Neural crest cell (in vitro differentiated cells): ENCODE measurements around the gene SYCE3. TPM values are rescaled to one million over a fixed set of nuclear protein-coding genes. Genes with fewer than 3 reads are reported as not detected.

Experiments
- DNase-seq: peaks from one replicate; pipeline ENCODE4 v3.0.0; 2021; ENCODE audit warnings: low read depth, mixed read lengths, low spot score
- H3K27ac Mint-ChIP-seq: one replicate; pipeline ENCODE4 v1.8.0; 2021; ENCODE audit warnings: mild to moderate bottlenecking, mixed read lengths; ENCODE audit not compliant: unreplicated experiment
- H3K27me3 Mint-ChIP-seq: 2 replicates; pipeline ENCODE4 v1.8.0; 2021; ENCODE audit warnings: low read depth, mild to moderate bottlenecking, mixed read lengths
- H3K36me3 Mint-ChIP-seq: 2 replicates; pipeline ENCODE4 v1.8.0; 2021; ENCODE audit warnings: low read depth, mild to moderate bottlenecking, mixed read lengths
- H3K4me1 Mint-ChIP-seq: 2 replicates; pipeline ENCODE4 v1.8.0; 2021; ENCODE audit warnings: mixed read lengths
- H3K4me3 Mint-ChIP-seq: one replicate; pipeline ENCODE4 v1.8.0; 2021; ENCODE audit warnings: mild to moderate bottlenecking, mixed read lengths
- H3K9me3 Mint-ChIP-seq: 2 replicates; pipeline ENCODE4 v1.8.0; 2021; ENCODE audit warnings: mixed read lengths
- total RNA-seq: library from RNA; stranded (reverse); gene quantifications from 2 replicates; pipeline ENCODE4 v1.2.1, GENCODE V29; 2021
- TF ChIP-seq, protein P1 (sequence below): fragments of 200-600 bp; sonication (generic); conservative IDR thresholded peaks from 2 replicates; pipeline ENCODE4 v1.5.0; 2021; ENCODE audit warnings: antibody characterized with exemption, mild to moderate bottlenecking

Gene SYCE3
- total RNA-seq, 1 donor from 2014 or later: not detected

DNA sequence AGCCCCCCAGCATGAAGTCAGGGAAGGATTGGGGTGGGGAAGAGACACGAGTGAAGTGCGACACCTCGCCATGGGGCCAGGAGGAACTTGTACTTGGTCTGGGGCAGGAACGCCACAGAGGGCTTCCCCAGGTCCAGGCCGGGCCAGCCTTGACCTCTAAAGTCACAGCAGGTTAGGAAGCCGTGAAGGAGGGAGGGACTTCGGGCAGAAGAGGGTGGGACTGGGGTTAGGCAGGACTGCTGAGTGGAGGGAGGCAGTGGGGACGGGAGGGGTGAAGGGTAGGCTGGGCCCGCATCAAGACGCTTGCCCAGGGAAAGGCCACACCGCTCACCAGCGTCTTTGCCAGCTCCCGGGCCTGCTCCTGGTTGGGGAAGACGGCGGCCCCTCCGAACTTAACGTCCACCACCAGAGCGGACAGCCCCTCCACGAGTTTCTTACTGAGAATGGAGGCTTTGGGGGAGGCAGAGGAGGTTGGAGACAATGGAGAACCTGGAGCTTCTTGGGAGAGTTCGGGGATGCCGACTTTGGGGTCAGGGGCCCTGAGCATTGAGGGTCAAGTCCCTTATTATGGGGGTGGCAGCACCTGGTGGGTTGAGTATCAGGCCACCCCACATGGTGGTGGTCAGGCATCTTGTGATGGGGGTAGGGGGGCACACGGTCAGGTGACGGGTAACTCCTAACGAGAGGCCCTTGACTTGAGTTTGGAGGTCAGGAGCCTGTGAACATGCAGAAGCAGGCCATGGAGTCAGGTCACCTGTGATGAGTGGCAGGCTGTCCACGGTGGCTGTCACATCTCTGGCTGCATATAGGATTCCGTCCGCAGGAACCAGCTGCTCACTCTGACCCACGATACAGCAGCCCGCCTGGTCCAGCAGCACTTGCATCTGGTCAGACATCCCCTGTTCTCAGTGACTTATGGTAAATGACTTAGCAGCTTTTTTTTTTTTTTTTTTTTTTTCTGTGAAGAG lies 35.6 kb downstream of the SYCE3 start:
- no peak overlapping the region for H3K27ac Mint-ChIP-seq
- peak overlapping the region; percentile 85 for H3K4me3 Mint-ChIP-seq
- peaks cover 55% of the 10 kb centered on the region for H3K27me3 Mint-ChIP-seq
- H3K9me3 Mint-ChIP-seq: no peaks in the 10 kb centered on the region
- no peak for DNase-seq
- H3K36me3 Mint-ChIP-seq: peaks cover 6% of the 10 kb centered on the region
- TF ChIP-seq, protein P1, sequence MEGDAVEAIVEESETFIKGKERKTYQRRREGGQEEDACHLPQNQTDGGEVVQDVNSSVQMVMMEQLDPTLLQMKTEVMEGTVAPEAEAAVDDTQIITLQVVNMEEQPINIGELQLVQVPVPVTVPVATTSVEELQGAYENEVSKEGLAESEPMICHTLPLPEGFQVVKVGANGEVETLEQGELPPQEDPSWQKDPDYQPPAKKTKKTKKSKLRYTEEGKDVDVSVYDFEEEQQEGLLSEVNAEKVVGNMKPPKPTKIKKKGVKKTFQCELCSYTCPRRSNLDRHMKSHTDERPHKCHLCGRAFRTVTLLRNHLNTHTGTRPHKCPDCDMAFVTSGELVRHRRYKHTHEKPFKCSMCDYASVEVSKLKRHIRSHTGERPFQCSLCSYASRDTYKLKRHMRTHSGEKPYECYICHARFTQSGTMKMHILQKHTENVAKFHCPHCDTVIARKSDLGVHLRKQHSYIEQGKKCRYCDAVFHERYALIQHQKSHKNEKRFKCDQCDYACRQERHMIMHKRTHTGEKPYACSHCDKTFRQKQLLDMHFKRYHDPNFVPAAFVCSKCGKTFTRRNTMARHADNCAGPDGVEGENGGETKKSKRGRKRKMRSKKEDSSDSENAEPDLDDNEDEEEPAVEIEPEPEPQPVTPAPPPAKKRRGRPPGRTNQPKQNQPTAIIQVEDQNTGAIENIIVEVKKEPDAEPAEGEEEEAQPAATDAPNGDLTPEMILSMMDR: no peak
- peaks cover 17% of the 10 kb centered on the region for H3K4me1 Mint-ChIP-seq

DNA sequence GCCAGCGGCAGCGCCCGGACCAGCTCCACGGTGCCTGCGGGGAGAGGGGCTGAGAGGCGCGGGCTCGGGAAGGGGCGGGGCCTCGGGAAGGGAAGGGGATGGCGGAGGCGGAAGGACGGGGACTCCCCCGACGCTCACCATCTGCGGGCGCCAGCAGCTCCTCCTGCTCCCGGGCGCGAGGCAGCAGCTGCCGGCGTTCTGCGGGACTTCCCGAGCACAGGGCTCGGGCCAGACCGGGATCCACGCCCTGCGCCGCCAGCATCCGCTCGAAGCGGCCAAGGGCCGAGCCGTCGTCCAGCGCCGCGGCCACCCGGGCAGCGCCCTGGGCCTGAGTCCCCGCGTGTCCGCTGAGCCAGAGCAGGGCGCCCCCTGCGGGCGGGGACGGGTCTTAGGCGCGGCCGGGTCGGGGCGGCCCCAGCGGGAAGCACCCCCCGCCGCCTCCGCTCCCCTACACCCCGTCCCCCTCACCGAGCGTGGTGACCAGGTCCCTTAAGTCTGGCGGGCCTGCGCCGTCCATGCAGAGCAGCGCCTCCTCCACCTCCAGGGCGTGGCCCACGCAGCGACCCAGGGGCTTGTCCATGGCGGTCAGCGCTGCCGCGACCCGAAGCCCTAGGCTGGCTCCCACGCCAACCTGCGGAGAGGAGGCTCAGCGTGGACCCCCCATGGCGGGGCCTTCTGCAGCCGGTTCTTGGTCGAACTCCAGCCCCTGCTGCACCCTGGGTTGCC lies 36.4 kb downstream of the SYCE3 start:
- DNase-seq: peak; percentile 67
- TF ChIP-seq, protein P1: peak; percentile 69
- Mint-ChIP-seq H3K27ac (no peak overlapping the region), H3K36me3 (peaks cover 6% of the 10 kb centered on the region), H3K4me1 (peaks cover 17% of the 10 kb centered on the region), H3K4me3 (peak overlapping the region; percentile 85), H3K9me3 (no peaks in the 10 kb centered on the region), H3K27me3 (peaks cover 49% of the 10 kb centered on the region)

DNA sequence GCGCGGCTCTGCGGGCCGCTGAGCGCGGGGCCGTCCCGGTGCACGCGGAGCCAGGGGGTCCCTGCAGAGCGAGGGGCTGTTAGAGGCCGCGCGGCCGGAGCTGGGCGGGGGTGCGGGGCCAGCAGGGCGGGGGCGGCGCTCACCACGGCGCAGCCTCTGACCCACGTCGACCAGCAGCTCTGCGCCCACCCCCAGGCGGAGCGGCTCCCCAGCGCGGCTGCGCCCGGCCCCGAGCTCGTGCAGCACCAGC lies 36.9 kb downstream of the SYCE3 start:
- TF ChIP-seq, protein P1: peak; percentile 65
- Mint-ChIP-seq H3K9me3 (no peaks in the 10 kb centered on the region), H3K36me3 (peaks cover 6% of the 10 kb centered on the region), H3K4me1 (peaks cover 17% of the 10 kb centered on the region), H3K27ac (no peak overlapping the region), H3K27me3 (peaks cover 44% of the 10 kb centered on the region), H3K4me3 (peak overlapping the region; percentile 85)
- no peak for DNase-seq

DNA sequence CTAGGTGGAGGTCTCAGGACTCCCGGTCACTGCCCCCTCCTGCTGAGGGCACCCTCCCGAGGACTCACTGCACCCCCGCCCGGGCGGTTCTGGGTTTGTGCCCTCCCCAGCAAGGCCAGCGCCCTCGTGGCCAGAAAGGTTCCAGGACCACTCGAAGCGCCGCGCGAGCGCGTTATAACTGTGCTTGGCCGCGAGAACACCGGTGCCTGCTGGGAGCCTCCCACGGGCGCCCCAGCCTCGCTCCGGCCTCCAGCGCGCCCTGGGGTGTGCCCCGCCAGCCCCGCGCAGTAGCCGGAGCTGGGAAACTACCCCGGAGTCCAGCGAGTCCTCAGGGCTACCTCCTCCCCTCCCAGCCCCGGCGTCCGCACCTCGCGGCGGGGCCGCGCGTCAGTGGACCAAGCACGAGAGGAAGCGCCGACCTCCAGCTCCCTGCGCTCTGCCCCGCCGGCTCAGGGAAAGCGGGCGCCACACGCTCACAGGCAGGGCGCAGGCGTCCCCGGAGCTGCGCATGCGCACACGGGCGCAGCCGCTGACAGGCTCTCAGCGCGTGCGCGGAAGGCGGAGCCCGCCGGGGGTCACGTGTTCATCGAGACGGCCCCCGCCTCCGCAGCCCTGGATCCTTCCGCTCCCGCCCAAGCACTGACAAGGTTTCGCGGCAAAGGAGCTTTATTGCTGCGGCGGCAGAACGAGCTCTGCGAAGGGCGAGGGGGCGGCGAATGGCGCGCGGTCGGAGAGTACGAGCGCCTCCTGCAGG lies 37.4 kb downstream of the SYCE3 start, which contains the start of gene SCO2:
Gene SCO2, minus strand, starts transcription at position 495 of the 754 bp plus-strand sequence. CDS start 1,187 bp downstream, outside the sequence.
- Mint-ChIP-seq H3K36me3 (peaks cover 6% of the 10 kb centered on the region), H3K9me3 (no peaks in the 10 kb centered on the region), H3K27me3 (peaks cover 39% of the 10 kb centered on the region), H3K27ac (no peak within 1 kb of the TSS), H3K4me1 (peaks cover 17% of the 10 kb centered on the region), H3K4me3 (peak within 1 kb of the TSS; percentile 95)
- TF ChIP-seq, protein P1: no peak
- peak; percentile 97 for DNase-seq

DNA sequence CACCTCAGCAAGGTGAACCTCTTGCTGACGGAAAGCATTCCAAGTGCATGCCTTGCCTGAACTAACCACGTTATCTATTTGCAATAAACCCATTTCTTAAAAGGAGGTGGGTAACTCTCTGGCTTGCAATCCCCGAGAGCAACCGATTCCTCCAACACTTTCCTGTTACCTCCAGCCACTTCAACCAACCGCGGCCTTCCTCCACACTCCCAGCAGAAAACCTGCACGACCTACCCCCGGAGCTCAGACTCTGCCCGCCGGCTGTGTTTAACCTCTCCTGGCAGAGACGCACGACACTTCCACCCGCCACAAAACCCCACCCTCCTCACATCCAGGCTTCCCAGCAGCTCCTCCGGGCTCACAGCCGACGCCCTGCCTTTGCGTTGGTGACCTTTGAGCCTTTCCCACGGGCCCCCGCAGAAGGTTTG lies 38.0 kb downstream of the SYCE3 start:
- H3K36me3 Mint-ChIP-seq: peaks cover 6% of the 10 kb centered on the region
- TF ChIP-seq, protein P1: no peak
- H3K27ac Mint-ChIP-seq: no peak overlapping the region
- DNase-seq: no peak
- H3K4me3 Mint-ChIP-seq: peak overlapping the region; percentile 95
- H3K4me1 Mint-ChIP-seq: peaks cover 17% of the 10 kb centered on the region
- H3K27me3 Mint-ChIP-seq: peaks cover 36% of the 10 kb centered on the region
- H3K9me3 Mint-ChIP-seq: no peaks in the 10 kb centered on the region
